NCI-H2029 treated with DMSO at 0.1 percent for 48 hours (cell line): ENCODE results near the gene SERPINA3.

Experiments
- DNase-seq: peaks from one replicate; lab custom pipeline; 2025; lab: John Stamatoyannopoulos, UW

The SERPINA3 gene

DNA sequence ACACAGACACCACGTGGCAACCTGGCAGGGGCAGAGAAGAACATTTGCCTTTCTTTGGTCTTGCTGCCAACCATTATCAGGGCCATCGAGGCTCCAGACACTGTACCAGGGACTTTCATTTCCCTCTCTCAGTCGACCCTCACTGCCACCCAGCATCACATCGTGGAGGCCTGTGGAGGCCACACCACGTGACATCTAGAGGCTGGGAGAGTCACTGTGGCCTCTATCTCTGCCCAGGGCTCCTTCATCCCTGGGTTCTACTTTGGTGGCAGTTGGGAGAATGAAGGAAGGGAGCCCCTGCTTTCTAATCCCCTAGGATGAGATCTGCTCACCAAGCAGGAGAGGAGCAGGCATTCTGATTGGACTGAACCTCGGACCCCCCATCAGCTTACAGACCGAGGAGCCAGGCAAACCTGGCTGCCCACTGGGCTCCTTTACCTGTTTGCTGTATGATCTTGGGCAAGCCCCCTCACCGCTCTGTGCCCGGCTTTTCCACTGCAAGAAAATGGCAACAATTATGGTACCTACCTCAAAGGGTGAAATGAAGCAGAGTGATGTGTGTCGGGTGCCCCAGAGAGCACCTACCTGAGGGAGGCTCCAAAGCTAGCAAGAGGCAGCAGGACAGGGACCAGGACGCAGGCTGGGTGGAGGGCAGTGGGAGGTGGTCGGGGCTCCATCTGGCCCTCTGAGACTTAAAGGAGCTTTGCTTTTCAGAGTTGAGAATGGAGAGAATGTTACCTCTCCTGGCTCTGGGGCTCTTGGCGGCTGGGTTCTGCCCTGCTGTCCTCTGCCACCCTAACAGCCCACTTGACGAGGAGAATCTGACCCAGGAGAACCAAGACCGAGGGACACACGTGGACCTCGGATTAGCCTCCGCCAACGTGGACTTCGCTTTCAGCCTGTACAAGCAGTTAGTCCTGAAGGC, 1.8 kb downstream of the SERPINA3 start:
- no peak for DNase-seq

DNA sequence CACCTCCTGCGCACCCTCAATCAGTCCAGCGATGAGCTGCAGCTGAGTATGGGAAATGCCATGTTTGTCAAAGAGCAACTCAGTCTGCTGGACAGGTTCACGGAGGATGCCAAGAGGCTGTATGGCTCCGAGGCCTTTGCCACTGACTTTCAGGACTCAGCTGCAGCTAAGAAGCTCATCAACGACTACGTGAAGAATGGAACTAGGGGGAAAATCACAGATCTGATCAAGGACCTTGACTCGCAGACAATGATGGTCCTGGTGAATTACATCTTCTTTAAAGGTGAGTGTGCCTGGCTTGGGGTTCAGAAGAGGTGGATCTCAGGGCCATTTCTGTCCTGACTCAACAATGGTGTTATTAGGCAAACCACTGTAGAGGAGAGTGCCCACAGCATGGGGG, 2.6 kb downstream of the SERPINA3 start:
- DNase-seq: no peak

DNA sequence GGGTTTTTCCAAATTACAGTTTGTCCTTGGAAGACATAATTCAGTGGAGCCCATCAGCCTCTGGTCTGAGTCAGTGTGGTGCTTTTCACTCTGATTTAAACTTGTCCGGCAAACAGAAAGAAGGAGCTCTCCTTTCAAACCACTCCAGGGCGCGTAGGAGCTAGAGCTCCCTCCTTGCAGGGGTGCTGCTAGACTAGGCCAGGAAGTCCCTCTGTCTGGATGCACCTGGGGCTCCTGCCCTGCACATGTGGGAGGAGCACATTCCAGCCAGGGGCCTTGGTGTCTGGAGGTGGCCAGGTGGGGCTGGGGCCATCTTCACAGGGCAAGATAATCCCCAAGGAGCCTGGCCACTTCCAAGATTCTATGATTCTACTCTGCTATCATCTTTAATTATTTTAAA, 3.1 kb downstream of the SERPINA3 start:
- DNase-seq: no peak

DNA sequence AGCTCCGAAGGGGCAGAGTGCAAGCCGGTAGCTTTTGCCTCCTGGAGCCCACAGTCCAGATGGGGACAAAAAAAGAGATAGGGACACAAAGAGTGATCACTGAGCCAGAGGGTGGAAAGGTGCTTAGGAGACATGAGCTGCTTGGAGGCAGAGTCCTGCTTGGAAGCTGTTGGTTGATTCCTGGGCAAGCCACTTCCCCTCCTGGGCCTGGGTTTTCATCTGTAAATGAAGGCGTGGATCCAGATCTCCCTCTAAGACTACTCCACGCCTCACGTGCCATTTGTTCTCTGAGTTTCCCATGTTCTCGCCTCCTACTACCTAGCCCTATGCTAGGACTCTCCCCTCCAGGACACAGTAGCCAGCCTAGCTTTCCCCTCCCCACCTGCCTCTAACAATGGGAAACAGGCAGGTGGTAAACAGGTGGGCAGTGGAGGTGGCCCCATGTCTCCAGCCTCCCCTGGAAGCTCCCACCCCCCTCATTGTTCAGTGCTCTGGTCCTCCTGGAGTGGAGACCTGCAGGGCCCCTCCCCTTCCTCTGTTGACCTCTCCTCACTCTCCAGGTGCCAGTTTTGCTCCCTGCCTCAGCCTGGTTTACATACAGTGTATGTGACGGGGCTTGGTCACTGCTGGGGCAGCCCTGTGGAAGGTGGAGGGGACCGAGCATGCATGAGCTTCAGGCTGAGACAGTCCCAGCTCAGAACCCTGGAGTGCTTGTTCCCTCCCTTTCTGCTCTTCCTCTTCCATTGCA, 3.8 kb downstream of the SERPINA3 start:
- DNase-seq: no peak

DNA sequence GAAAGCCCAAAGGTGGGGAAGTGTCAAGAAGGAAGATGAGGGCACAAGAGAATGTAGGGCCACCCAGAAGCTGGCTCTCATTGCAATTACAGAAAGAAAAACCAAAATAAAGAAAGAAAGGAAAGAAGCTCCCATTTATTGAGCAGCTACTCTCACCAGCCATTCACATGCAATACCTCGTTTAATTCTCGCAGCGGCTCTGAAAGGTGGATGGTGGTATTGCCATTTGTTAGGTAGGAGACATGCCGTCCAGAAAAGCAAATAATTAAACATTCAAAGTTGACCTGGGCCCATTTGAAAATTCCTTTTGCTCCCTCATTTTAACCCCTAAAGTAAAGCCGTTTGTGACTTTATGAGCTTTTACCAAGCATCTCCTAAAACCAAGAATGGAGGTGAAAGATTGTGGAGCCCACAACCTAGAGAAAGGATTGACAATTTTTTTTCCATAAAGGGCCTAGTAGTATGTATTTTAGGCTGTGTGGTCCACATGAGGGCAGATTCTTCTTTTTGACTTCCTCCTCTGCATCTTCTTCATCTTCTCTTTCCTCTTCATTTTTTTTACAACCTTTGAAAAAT, 5.3 kb downstream of the SERPINA3 start:
- DNase-seq: no peak

DNA sequence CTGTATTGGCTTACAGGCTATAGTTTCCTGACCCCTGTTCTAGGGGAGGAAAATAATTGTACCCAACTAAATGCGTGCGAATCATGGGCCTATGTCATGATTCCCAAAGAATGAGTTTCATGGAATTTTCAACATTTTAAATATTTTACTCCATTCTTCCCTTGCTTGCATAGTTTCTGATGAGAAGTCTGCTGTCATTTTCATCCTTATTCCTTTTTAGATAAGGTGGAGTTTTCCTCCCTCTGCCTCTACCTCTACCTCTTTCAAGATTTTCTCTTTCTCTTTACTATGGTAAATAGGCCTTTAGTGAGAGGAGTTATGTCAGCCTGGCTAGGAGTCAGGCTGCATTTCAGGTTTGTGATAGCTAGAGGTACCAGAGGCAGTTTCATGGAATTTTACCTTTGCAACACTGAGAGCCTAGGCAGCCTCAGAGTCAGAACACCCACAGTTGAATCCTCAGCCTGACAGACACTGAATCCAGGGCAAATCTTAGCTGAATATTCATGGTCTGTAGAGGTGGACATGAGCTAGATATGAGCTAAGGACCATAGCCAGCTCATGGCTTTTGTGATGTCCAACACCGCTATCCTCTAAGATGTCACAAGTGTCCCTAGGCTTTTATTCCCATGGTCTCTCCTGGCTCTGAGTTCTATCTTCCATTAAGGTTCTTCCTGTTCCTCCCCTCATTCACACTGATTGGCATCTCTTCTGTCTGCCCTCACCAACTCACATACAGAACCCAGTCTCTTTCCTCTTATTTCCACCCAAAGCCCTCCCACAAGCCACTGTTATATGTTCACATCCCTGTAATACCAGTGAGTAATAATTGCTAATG, 6.0 kb downstream of the SERPINA3 start:
- DNase-seq: no peak

DNA sequence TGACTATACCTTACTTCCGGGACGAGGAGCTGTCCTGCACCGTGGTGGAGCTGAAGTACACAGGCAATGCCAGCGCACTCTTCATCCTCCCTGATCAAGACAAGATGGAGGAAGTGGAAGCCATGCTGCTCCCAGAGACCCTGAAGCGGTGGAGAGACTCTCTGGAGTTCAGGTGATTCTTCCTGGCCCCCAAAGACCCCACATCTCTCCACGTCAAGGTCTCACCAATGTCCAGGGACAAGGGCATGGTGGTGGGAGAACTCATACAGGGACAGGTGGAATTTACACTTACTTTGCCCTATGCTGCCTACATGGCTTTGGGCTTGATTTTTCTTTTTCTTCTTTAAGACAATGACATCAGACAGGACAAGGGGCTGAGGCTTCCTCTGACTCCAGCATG, 7.1 kb downstream of the SERPINA3 start:
- no peak for DNase-seq

DNA sequence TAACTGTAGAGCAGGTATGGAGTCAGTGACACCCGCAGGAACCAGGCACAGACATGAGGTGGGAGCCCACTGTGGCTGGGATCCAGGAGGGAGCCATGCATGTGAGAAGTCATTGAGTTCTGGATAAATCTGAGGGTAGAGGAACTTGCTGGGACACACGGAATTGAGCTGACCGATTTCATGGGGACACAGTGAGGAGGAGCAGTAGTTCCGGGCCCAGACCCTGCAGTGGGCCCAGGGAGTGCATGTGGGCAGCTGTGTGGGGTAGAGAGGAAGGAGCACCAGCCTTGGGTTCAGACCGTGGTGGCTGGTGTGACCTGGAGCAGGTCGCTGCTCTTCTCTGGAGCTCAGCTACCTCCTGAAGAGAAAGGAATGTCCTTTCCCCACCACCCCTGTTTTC, 8.4 kb downstream of the SERPINA3 start:
- no peak for DNase-seq

DNA sequence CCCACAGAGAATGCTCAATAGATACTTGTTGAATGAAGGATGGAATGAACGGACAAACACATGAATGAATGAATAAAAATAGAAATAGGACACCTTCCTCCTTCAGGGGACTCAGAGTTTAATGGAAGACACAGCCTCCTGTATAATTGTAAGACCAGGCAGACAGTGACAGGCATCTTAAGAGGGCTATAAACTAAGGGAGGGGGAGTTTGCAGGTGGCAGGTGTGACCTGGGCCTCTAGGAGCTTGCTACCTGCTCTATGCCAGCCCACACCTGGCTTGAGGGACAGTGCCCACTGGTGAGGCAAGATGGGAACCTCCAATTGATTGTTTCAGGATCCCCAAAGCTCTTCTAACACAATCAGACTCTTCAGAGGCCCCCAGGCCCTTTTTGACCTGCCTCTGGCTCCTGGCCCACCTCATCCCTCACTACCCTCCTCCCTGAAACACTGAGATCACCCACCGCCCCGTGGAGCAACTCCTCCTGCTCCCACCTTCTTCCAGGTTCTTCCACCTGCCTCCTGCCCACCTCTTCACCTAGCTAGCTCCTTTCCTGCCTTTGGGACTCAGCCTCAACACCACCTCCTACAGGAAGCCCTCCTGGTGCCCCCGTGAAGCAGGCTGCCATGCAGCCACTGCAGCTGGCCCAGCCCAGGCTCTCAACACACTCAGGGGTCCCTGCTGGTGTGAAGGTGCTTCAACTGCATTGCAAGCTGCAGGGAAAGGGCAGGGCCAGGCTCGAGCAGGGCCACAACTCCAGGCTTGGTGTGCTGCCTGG, 9.4 kb downstream of the SERPINA3 start:
- no peak for DNase-seq

DNA sequence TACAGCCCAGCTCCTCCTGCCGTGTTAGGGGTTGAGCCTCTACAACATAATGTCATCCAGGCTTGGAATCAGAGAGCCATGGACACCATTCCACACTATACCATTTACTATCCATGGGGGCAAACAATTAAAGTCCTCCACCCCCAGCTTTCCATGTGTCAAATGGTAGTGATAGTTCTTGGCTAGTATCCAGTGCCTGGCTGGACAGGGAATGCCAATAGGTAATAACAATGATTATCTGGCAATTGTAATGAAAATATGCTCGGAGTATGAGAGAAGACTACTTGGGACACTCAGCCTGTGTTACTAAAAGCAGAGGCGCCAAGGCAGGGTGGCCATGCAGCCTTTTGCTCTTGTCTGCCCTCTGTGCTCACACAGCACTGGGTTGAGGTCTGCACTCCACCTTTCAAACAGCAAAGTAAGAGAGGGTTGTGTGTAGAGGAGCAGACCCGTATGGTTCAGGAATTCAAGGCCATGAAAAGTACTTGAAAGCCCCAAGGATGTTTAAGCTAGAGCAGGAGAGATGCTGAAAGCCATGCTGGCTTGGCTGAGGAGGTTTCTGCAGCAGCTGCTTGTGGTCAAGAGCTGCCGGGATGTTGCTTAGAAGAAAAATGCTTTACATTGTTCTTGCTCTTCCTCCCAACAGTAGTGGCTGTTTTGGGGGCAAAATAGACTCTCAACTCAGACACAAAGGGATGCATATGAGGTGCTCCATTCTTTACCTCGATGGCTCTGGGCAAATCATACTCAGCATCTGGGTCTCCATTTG, 10.6 kb downstream of the SERPINA3 start:
- no peak for DNase-seq

DNA sequence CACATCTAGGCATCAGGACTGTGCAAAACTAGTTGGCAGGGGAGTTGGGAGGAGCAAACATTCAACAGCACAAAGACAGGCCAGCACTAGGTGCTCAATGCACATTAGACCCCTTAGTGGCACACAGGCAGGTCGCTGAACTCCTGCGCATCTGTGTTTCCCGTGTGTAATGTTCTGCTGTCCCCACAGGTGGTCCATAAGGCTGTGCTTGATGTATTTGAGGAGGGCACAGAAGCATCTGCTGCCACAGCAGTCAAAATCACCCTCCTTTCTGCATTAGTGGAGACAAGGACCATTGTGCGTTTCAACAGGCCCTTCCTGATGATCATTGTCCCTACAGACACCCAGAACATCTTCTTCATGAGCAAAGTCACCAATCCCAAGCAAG, 11.2 kb downstream of the SERPINA3 start:
- no peak for DNase-seq

DNA sequence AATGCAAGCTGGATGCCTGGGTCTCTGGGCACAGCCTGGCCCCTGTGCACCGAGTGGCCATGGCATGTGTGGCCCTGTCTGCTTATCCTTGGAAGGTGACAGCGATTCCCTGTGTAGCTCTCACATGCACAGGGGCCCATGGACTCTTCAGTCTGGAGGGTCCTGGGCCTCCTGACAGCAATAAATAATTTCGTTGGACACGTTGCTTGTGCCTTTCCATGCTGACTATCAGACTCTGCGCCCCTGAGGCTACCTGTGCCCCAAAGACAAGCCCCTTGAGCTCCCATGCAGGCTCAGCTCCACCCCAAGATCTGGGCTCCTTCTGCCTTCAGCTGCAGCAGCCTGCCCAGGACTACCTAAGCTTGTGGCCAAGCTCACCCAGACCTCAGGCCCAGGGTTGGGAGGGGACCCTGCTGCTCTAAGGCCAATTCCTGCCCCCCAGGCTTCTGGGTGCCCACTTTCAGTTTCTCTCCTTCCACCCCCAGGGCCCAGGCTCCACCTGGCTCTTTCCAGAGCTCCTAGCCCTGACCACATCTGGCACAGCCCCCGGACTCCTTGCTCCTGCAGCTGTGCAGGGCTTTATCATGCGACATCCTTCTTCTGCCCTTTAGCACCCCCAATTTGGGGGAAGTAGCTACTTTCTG, 11.8 kb downstream of the SERPINA3 start:
- no peak for DNase-seq

DNA sequence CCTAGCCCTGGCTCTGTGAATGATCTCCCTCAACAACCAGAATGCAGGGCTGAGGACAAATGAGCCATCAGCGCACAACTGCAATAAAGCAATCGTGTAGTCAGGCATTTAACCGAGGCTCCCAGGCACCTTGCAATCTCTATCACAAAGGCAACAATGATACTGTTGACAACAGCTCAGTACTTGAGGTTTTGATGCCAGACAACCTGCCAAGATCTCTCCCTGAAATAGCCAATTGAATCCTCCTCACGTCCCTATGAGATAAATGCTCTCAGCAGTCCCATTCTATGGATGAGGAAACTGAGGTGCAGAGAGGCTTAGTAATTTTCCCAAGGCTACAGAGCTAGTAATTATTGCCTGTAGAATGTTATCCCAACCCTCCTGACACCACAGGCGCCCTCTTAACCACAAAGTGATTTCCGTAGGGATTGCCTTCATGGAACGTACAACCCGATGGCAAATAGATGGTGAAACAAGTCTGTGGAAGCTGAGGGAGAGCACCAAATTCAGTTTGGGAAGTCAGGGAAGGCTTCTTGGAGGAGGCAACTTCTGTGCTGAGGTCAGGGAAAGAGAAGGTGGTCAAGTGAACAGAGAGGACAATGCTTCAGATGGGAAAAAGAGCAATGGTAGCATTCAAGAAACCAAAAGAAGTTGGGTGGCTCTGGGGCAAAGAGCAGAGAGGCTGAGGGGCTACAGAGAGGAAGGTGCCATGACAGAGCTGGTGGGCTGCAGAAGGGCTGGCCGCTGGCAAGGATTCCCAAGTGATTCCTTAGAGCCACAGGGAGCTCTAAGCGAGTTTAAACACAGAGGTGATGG, 12.6 kb downstream of the SERPINA3 start:
- no peak for DNase-seq

DNA sequence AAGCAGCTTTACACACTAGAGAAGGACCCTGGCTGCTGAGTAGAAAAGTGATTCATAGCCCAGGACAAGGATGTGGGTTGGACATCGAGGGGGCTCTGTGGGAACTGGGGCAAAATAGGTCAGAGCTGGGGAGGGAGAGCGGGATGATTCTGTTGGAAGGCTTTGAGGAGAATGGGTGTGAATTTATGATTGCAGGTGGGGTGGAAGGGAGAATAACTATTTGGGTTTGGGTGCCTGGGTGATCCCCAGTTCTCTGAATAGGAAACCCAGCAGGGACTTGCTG, 13.1 kb downstream of the SERPINA3 start:
- DNase-seq: no peak

DNA sequence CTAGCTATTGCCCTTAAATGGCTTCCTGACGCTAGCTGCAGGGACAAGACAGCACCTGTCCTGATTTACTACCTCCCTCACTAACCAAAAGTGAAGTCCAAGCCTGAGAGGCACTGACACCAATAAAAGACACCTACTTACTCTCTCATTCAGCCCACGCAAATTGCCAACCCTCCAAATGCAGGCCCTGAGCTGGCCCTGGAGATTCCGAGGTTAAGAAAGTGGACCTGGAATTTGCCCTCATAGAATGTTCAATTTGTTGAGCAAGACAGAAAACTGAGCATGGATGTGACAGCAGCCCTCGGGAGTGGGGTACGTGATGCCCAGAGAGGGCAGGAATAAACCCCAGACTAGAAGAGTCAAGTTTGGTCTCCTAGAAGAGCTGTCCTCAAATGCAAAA, 16.4 kb downstream of the SERPINA3 start:
- no peak for DNase-seq

DNA sequence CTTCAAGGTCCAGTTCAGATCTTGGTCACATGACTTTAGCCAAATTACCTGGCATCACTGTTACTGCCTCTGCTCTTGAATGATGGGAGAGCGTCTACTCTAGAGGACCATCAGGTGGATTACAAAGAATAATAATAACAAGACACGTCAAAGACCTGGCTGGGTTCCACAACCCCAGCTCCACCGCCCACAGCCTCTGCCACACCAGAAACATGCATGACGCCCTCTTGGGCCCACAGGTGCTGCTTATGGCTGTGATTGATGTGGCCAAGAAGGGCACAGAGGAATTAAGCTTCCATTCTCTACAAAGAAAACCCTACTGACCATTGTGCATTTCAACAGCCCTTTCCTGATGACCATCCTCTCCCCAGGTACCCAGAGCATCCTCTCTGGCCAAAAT, 18.2 kb downstream of the SERPINA3 start:
- DNase-seq: no peak

DNA sequence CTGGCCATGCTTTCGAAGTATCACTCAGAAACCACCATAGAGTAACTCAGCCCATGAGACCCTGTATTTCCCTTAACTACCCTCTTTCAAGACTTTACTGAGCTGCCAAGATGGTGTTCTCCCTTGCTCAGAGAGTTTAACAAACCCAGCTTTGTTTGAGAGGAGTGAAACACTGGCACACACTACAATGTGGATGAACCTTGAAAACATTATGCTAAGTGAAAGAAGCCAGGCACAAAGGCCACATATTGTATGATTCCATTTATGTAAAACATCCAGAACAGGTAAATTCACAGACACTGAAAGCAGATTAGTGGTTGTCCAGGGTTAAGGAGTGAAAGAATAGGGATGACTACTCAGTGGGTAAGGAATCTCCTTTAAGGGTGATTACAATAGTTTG, 18.9 kb downstream of the SERPINA3 start:
- DNase-seq: no peak

DNA sequence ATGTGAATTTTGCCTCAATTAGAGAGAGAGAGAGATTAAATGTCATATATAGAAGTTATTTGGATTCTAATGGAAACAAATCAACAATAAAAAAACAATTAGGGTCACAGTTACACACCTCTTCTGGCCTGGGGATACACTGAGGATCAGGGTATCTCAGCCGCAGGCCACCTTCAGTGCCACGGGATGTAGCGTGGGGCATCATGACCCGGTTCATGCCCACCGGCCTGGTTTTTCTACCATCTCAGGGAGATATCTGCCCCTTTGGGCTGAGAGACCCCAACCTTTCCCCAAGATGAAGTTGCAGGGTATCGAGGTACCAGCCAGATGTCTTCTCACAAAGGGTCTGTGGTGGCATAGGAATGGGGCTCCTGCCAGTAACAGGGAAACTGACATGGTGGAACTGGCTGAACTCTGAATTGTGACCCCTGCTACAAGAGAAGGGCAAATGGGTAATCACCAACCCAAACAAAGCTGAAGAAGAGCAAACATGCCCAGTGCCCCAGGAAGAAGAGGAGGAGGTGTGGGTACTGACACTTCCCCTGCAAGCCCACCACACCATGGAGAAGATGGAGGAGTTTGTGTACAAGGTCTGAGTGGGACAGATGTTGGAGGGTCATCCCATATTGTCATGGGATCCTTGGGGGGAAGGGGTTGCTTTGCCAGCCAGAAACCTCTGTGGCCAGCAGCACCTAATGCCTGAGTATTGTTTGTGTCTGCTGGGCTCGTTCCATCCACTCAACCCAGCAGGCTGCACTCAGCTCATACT, 19.5 kb downstream of the SERPINA3 start:
- DNase-seq: no peak

DNA sequence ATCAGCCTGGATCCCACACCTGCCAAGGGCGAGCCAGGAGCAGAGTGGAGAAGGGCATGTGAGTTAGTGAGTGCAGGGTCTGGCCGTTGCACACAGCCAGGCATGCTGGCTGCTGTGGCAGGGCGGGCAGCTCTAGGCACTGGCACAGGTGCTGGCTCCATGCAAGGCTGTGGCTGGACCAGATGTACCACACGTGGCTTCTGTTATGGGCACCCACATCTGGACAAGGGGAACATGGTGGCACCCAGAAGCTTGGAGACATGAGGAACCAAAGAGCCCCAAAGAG, 20.1 kb downstream of the SERPINA3 start:
- no peak for DNase-seq
